K562 (cell line): ENCODE data around the gene CRY2.

Experiments used
- CSDE1 ChIP-seq, 2 experiments: fragments of 450-650 bp; IDR thresholded peaks; 2 replicates each; pipeline ENCODE4 v1.6.1; 2016; ENCODE audit warnings: mild to moderate bottlenecking in 1 of 2
- RAD51 ChIP-seq: fragments of 450-650 bp; IDR thresholded peaks from 2 replicates; pipeline ENCODE4 v1.7.1; 2016; ENCODE audit warnings: low read depth, mild to moderate bottlenecking, borderline replicate concordance
- ZNF3 ChIP-seq: fragments of 250-450 bp; sonication (Bioruptor Pico); IDR thresholded peaks from 2 replicates; pipeline ENCODE4 v1.5.0; 2021; ENCODE audit warnings: mild to moderate bottlenecking, moderate library complexity

- TF ChIP-seq ZNF3 (no peak), RAD51 (no peak), CSDE1 (IDR thresholded peaks at IDR 0.05) (no peak)
Observed at GRCh38 chr11:45900916-45901617, 53.8 kb downstream of the CRY2 start.
